ENCODE data around the gene CAMK2A.

Gene CAMK2A

GRCh38 chr5:150302301-150303069 is 12.9 kb upstream of the CAMK2A start, which contains the start of gene ARSI:
Gene ARSI (minus strand): TSS chr5:150302905. CDS start chr5:150302373, 532 bp downstream.
- Mint-ChIP-seq H3K27ac (peak within 1 kb of the TSS; percentile 95 to 99 (median 97)), H3K9me3 (no peaks in the 10 kb centered on the region), H3K36me3 (ENCODE audit: low read depth) (no peaks in the 10 kb centered on the region), H3K27me3 (ENCODE audit: low read depth) (peaks cover 14% of the 10 kb centered on the region), H3K4me1 (peaks cover 69% of the 10 kb centered on the region), H3K4me3 (peak within 1 kb of the TSS; percentile 76 to 87 (median 85))
- peak; percentile 26 to 30 (median 30) for TF ChIP-seq CTCF (IDR thresholded peaks at IDR 0.05; ENCODE audit: unreplicated experiment in 3 of 3)

- Mint-ChIP-seq H3K4me3 (peak overlapping the region; percentile 76 to 84 (median 81)), H3K9me3 (no peaks in the 10 kb centered on the region), H3K27me3 (ENCODE audit: low read depth) (peaks cover 14% of the 10 kb centered on the region), H3K36me3 (ENCODE audit: low read depth) (no peaks in the 10 kb centered on the region), H3K27ac (peak overlapping the region in 2 of 3 experiments; percentile 77 to 84), H3K4me1 (peaks cover 67% of the 10 kb centered on the region)
- no peak for TF ChIP-seq CTCF (IDR thresholded peaks at IDR 0.05; ENCODE audit: unreplicated experiment in 3 of 3)
Measured at GRCh38 chr5:150301901-150302300, 12.3 kb upstream of the CAMK2A start.

- Mint-ChIP-seq H3K36me3 (ENCODE audit: low read depth) (no peaks in the 10 kb centered on the region), H3K4me3 (peak overlapping the region; percentile 76 to 84 (median 81)), H3K27me3 (ENCODE audit: low read depth) (peaks cover 14% of the 10 kb centered on the region), H3K27ac (peak overlapping the region in 2 of 3 experiments; percentile 51 to 77), H3K9me3 (no peaks in the 10 kb centered on the region), H3K4me1 (peaks cover 62% of the 10 kb centered on the region)
- no peak for TF ChIP-seq CTCF (IDR thresholded peaks at IDR 0.05; ENCODE audit: unreplicated experiment in 3 of 3)
Measured at GRCh38 chr5:150301170-150301505, 11.6 kb upstream of the CAMK2A start.

GRCh38 chr5:150300496-150301169 is 11.1 kb upstream of the CAMK2A start:
- Mint-ChIP-seq H3K27ac (peak overlapping the region in 2 of 3 experiments; percentile 51 to 77), H3K27me3 (ENCODE audit: low read depth) (peaks cover 17% of the 10 kb centered on the region)

GRCh38 chr5:150299571-150300327 is 10.2 kb upstream of the CAMK2A start:
- H3K4me3 Mint-ChIP-seq: peak overlapping the region; percentile 11 to 28 (median 15)
- H3K9me3 Mint-ChIP-seq: no peaks in the 10 kb centered on the region
- peaks cover 61% of the 10 kb centered on the region for H3K4me1 Mint-ChIP-seq
- H3K27me3 Mint-ChIP-seq (ENCODE audit: low read depth): peaks cover 17% of the 10 kb centered on the region
- H3K36me3 Mint-ChIP-seq (ENCODE audit: low read depth): no peaks in the 10 kb centered on the region
- no peak for TF ChIP-seq CTCF (IDR thresholded peaks at IDR 0.05; ENCODE audit: unreplicated experiment in 3 of 3)
- peak overlapping the region in 2 of 3 experiments; percentile 71 to 77 for H3K27ac Mint-ChIP-seq

More at GRCh38 chr5:150300496-150301169, 11.1 kb upstream of the CAMK2A start:
- no peak for TF ChIP-seq CTCF (IDR thresholded peaks at IDR 0.05; ENCODE audit: unreplicated experiment in 3 of 3)
- H3K36me3 Mint-ChIP-seq (ENCODE audit: low read depth): no peaks in the 10 kb centered on the region
- no peaks in the 10 kb centered on the region for H3K9me3 Mint-ChIP-seq
- H3K4me3 Mint-ChIP-seq: peak overlapping the region; percentile 76 to 84 (median 81)
- H3K4me1 Mint-ChIP-seq: peaks cover 62% of the 10 kb centered on the region

Data from nephron (organoid).